ENCODE data around the gene KIF26B. TPM values are rescaled to one million over a fixed set of nuclear protein-coding genes. Genes with fewer than 3 reads are reported as not detected.

Gene KIF26B
- total and polyA plus RNA-seq, 2 of the 4 experiments (the other 2 are of a cell fraction): 0.53 to 0.54 TPM

DNA sequence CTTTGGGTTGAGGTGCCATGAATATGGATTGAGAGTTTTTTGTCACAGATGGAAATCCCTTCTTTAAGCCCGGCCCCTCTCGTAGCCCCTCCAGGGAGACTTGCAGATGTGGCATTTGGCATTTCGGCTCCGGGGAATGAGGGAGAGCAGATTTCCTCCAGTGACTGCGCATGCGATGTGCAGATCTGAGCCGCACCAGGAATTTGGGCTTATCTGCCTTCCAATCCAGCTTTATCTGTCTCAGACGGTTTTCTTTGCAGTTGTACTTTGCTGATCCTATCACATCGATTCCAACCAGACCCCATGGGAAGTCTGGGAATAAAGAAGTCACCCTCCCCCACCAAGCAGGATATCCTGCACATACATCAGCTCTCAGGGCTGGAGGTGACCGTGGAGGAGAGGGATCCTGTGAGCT is 11.7 kb downstream of the KIF26B start:
- peaks cover 3 to 7% of the 10 kb centered on the region in 2 experiments; a peak in 2 of 4 replicates for H3K79me1 ChIP-seq (ENCODE audit: low read depth in 1 of 2, low read length in 2 of 2)
- H3K9me1 ChIP-seq (ENCODE audit: insufficient read depth, low read length): peaks cover 4% of the 10 kb centered on the region; the same call in 1 of the 2 replicates
- peak overlapping the region; percentile 88 for H3K4me2 ChIP-seq (ENCODE audit: low read depth, low read length)
- peak overlapping the region; percentile 66; the same call in 1 of the 2 replicates for H2BK120ac ChIP-seq (ENCODE audit: low read depth, low read length)
- peak overlapping the region; percentile 65; the same call in 1 of the 2 replicates for H3K4ac ChIP-seq (ENCODE audit: low read depth, low read length)
- peak overlapping the region; percentile 8 for H3K18ac ChIP-seq (ENCODE audit: low read depth, low read length)
- ChIA-PET POLR2A (ENCODE audit: unreplicated experiment) (no interaction called here), CTCF (interaction anchor here (1.0 to 2.8 kb wide), 3 partner anchors 10 to 1114 kb away, joined by 3 to 12 read pairs (median 3); no protein-coding TSS in a partner anchor)
- H4K91ac ChIP-seq (ENCODE audit: insufficient read depth, low read depth, low read length): peak overlapping the region; percentile 39; the same call in 1 of the 2 replicates
- TF ChIP-seq, protein P1, sequence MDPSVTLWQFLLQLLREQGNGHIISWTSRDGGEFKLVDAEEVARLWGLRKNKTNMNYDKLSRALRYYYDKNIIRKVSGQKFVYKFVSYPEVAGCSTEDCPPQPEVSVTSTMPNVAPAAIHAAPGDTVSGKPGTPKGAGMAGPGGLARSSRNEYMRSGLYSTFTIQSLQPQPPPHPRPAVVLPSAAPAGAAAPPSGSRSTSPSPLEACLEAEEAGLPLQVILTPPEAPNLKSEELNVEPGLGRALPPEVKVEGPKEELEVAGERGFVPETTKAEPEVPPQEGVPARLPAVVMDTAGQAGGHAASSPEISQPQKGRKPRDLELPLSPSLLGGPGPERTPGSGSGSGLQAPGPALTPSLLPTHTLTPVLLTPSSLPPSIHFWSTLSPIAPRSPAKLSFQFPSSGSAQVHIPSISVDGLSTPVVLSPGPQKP (IDR thresholded peaks at IDR 0.05; ENCODE audit: borderline replicate concordance, low read depth, low read length): no peak
- TF ChIP-seq BHLHE40 (IDR thresholded peaks at IDR 0.05; ENCODE audit: low read depth, low read length) (no peak), CHD1 (IDR thresholded peaks at IDR 0.05; ENCODE audit: low read depth, low read length) (no peak), FOS (IDR thresholded peaks at IDR 0.05; ENCODE audit: low read depth, low read length) (no peak), MAFK (IDR thresholded peaks at IDR 0.05; ENCODE audit: low read depth, low read length) (no peak), RAD21 (IDR thresholded peaks at IDR 0.05; ENCODE audit: low read length) (no peak), MAZ (IDR thresholded peaks at IDR 0.05; ENCODE audit: borderline replicate concordance, low read depth, low read length) (no peak), NFE2L2 (IDR thresholded peaks at IDR 0.05; ENCODE audit: low read depth, low read length) (no peak), POLR2A (IDR thresholded peaks at IDR 0.05; ENCODE audit: low read depth, low read length) (no peak), RCOR1 (IDR thresholded peaks at IDR 0.05; ENCODE audit: insufficient replicate concordance, low read length) (no peak)
- TF ChIP-seq, protein P2, sequence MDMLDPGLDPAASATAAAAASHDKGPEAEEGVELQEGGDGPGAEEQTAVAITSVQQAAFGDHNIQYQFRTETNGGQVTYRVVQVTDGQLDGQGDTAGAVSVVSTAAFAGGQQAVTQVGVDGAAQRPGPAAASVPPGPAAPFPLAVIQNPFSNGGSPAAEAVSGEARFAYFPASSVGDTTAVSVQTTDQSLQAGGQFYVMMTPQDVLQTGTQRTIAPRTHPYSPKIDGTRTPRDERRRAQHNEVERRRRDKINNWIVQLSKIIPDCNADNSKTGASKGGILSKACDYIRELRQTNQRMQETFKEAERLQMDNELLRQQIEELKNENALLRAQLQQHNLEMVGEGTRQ (IDR thresholded peaks at IDR 0.05; ENCODE audit: low read depth, low read length): no peak
- H2BK20ac ChIP-seq (ENCODE audit: low read depth, low read length): no peak overlapping the region
- H3K4me3 ChIP-seq (ENCODE audit: insufficient read depth, low read depth, low read length): peak overlapping the region; percentile 30
- 28% methylated on average over 6 of the region's 10 CpGs; no CpG with 5 or more reads in 1 of the 2 experiments for WGBS, 2 experiments (ENCODE audit: extremely low coverage in 2 of 2, insufficient read length in 1 of 2)
- intact Hi-C loops (cut with micrococcal nuclease) (no loop called here), in situ Hi-C loops (cut with MboI; ENCODE audit: low sequenced_read_pairs) (loop anchor here (25.0 kb wide), 1 partner anchor 1521 kb away; no protein-coding TSS in a partner anchor), dilution Hi-C loops (cut with HindIII; ENCODE audit: low sequenced_read_pairs, unreplicated experiment) (no loop called here)
- no TSS peak for BruUV-seq (replicated peaks)
- no peaks in the 10 kb centered on the region for H4K20me1 ChIP-seq (ENCODE audit: insufficient read depth, low read length)
- peaks cover 4% of the 10 kb centered on the region for H3K36me3 ChIP-seq (ENCODE audit: control insufficient read depth, insufficient read depth, low read length)
- H2AK5ac ChIP-seq (ENCODE audit: low read depth, low read length): no peak overlapping the region
- no peak overlapping the region for H3K23ac ChIP-seq (ENCODE audit: low read depth, low read length)
- H4K5ac ChIP-seq (ENCODE audit: low read depth, low read length): peak overlapping the region; percentile 52
- DNase-seq: peak; percentile 17
- H3K9me3 ChIP-seq (ENCODE audit: control insufficient read depth, insufficient read depth, low read length): no peaks in the 10 kb centered on the region
- no peak overlapping the region for H2AK9ac ChIP-seq (replicated peaks; ENCODE audit: low read depth, low read length, poor library complexity)
- H3K27me3 ChIP-seq (ENCODE audit: control insufficient read depth, insufficient read depth, low read length): no peaks in the 10 kb centered on the region
- no peak overlapping the region; the same call in 2 of the 3 replicates for H2BK15ac ChIP-seq (ENCODE audit: low read depth, low read length)
- no peak overlapping the region for H3K56ac ChIP-seq (ENCODE audit: extremely low read depth, insufficient read depth, low read length)
- peak overlapping the region; percentile 64 for H3K9ac ChIP-seq (ENCODE audit: low read depth, low read length)
- peak overlapping the region; percentile 86 for H2AFZ ChIP-seq (replicated peaks; ENCODE audit: low read length, poor library complexity)
- peak; percentile 80 for ATAC-seq (ENCODE audit: low read depth)
- H3K27ac ChIP-seq (ENCODE audit: insufficient read depth, low read length): no peak overlapping the region
- peak overlapping the region; percentile 68 to 75 for H4K8ac ChIP-seq (ENCODE audit: low read depth in 2 of 2, low read length in 2 of 2)
- H3K4me1 ChIP-seq (ENCODE audit: control insufficient read depth, insufficient read depth, low read length): no peaks in the 10 kb centered on the region
- peak overlapping the region; percentile 65; the same call in 1 of the 2 replicates for H3K14ac ChIP-seq (replicated peaks; ENCODE audit: low read depth, low read length)
- H2BK5ac ChIP-seq (ENCODE audit: low read depth, low read length, poor library complexity, severe bottlenecking): no peak overlapping the region

Measured in IMR-90 (cell line).